HG02938 (cell line): ENCODE results near the gene PDE5A.

Experiments used
- ATAC-seq: cut with Tn5 transposase; IDR thresholded peaks from one replicate; pipeline ENCODE4 v1.9.1; 2021; ENCODE audit warnings: mild to moderate bottlenecking, moderate library complexity; ENCODE audit not compliant: unreplicated experiment

PDE5A gene

DNA sequence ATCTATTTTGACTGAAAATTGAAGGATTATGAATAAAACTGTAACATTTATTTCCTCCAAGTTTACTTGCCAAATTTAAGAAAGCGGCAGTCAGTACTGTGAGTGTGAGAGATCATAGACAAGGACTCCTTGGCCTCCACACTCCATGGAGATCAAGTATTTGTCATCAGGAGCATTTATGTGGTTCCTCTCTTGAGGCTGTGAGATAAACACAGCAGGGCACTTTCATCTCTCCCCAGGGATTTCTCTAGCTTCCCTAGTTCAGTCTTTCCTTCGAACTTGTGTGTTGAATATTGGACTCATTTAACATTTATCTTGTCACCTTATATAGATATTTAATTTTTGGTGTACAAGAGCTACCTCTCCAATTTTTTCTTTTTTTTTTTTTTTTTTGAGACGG lies 40.8 kb downstream of the PDE5A start:
- ATAC-seq, result no peak

DNA sequence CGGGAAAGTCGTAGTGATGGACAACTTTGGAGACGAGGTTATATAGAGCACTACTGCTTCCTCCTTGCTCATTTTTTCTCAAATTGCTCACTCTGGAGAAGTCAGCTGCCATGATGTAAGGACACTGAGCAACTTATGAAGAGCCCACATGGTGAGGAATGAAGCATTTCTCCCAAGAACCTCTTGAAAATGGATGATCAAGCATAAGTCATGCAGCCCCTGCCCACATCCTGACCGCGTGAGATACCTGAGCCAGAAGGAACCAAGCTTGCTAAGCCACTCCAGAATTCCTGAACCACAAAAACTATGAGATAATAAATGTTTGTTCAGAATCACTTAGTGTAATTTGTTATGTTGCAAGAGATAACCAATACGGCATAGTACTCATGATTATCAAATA lies 42.8 kb downstream of the PDE5A start:
- ATAC-seq, result no peak

DNA sequence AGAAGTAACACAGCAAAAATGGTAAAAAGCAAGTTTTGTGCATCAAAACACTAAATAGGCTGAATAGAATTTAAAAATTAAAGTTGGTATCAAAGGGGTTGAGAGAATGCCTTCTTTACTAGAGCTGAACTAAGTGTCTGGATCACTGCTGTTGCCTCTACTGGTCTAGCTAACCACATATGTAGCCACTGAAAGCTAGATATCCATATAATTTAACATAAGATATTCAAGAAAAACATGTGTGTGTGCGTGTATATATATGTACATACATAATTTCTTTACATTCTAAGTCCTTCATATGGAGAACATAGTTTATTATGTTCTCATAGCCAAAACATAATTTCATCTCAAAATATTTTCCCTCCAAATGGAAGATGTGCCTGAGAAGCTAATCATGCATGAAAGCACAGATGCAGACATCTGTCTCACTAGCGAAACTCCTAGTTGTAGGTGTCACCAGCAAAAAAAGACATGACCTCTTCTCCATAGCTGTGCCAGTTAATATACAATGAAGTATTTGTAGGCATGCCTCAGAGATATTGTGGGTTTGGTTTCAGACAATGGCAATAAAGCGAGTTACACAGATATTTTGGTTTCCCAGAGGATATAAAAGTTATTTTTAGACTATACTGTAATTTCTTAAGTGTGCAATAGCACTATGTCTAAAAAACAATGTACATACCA lies 47.3 kb downstream of the PDE5A start:
- no peak for ATAC-seq

DNA sequence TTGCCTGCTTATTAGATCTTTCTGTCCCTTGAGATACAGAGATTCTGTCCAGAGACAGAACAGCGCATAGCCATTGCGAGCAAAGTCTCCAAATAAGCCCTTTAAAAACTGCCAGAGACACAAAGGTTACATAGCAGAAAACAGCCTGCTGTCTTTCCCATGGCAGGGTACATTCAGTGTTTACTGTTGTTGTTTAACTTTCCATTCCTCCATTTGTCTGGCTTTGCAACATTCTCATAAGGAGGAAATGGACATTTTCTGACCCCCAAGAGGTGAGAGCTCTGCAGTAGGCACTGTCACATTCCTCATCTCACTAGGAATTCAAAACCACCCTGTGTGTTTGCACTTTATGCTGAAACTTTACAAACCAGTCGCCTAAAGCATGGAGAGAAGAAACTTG lies 48.3 kb downstream of the PDE5A start:
- ATAC-seq, result no peak

DNA sequence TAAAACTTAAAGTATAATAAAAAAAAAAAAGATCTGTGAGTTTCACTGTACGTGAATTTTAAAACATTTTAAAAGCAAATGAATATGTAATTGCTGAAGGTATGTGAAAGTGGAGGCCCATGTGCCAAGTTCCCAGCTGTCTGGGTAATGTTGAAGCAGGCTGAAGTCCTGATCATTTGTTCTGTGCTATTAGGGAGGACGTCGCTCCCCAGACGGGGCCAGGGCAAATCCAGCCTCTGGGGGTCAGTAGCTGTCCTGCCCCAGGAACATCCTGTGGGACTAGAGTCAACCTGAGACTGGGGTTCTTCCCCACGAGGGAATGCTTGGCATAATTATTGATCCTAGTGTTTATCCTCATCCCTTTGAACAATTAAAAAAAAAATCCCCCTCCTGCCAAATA lies 48.8 kb downstream of the PDE5A start:
- no peak for ATAC-seq

DNA sequence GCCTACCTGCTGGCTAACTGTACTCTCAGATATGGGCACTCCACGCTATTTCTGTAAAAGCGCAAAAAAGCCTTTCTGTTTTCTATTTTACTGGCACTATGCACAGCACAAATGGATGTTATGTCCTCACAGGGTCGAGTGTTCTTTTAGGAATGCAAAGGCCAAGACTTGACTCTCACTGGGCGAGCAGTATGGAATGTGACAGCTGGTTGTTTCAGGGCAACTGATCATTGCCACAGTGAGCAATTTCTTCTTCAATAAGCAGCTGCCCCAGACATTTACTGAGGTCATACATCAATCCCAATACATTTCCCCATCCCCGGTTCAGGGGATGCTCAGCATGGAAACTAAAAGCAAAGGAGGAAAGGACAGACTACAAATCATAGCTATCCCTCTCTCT lies 58.2 kb downstream of the PDE5A start:
- ATAC-seq, result no peak

DNA sequence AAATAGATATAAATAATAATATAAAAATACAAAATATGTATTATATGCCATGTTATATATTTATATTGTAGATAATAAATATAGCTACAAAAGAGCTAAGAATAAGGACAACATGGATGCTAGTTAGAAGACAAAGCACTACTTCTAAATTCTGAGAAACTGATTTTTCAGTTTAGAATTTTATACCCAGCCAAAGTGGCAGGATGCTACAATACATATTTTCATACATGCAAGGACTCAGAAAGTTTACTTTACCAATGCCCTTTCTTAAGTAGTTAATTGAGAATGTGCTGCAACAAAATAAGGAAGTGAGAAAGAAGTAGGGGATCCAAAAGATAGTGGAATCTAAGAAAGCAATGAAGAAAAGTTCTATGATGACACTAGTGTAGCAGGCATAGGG lies 64.5 kb downstream of the PDE5A start:
- no peak for ATAC-seq

DNA sequence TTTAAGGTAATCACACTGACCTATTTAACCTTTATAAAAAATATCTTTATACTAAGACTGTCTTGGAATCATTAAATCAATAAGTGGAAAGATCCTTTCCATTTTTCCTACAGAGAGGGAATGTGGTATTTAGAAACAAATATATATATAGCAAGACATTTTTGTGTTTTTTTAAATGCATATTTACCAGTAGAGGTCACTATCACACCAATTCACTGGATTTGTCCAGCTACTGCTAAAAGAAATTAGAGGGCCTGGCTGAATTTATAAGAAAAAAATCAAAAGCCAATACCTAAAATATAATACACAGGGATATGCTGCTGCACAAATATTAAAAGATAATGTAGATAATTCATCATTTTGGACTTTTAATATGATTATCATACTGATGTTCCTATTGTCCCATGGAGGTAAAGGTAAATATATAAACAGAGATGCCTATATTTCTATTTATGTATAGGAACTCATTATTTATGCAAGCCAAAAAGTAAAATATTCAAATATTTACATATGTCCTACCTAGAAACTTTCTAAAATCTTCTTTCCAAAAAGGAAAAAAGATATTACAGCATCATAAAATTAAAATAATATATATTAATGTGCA lies 69.5 kb downstream of the PDE5A start:
- ATAC-seq, result no peak

DNA sequence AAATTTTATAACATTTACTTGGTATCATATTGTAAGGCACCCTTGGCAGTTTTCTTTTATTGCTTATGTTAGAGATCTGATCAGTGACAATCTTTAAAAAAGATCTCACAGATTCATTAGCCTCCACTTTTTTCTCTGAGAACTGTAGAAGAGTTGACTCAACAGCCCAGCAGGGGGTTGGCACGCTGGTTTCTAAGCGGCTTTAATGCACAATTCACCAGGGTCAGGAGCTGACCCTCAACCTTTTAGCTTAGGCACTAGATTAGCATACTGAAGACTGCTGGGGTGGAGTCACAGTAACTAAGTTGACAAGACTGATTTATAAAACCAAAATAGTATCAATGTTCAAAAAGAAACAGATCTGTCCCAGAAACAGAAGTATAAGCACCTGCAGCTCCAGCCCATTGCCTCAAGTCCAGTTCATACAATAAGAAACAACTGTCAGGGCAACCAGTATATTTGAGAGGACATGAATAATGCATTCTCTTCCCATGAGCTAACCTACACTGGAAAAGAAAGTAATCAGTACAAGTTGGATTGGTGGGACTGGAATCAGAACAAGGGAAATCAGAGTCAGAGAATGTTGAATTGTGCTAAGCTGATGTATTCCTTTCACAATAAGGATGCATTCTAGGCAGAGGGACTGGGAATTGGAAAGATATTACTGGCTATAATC lies 77.6 kb downstream of the PDE5A start:
- no peak for ATAC-seq

DNA sequence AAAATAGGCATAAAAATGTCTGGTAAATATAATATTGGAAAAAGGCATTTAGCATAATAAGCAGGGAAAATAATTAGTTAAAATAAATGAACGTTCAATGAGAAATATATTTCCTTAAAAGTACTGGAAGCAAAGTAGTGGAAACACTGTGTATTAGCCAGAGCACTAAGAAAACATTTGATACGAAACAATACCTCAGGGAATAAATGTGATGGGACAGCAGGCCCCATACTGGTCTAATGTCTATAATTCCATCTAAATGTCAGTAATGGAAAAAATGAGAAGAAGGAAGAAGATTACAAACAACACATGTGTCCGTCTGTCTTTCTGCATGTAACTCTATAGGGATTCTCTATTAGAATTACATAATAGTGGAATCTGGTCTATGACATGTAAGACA lies 79.0 kb downstream of the PDE5A start:
- ATAC-seq, result no peak

GRCh38 chr4:119543779-119544178 lies 84.8 kb downstream of the PDE5A start:
- ATAC-seq, result no peak

- ATAC-seq, result no peak
These were observed 85.4 kb downstream of the PDE5A start for GRCh38 chr4:119543187-119543586.

DNA sequence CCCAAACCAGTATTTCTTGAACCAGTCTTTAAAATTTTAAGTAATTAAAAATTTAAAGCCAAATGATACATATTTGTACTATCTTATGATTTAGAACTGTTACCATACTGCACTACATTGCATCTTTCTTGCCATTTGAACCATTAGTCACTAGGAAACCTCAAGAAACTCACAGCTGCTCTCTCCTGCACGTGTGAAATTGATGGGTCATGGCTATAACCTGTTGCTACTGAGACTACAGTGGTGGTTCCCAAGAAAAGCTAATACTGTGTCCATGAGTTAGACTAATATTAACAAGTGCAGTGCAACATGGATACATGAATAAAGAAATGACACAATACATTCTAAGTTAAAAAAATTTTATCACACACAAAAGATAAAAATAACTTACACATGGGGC lies 88.4 kb downstream of the PDE5A start:
- ATAC-seq, result no peak

GRCh38 chr4:119537586-119537985 lies 91.0 kb downstream of the PDE5A start:
- ATAC-seq, result no peak

- ATAC-seq, result no peak
These were observed 91.8 kb downstream of the PDE5A start for GRCh38 chr4:119536572-119537528.

- no peak for ATAC-seq
These were observed 96.3 kb downstream of the PDE5A start for GRCh38 chr4:119532319-119532718.

GRCh38 chr4:119529788-119530187 lies 98.8 kb downstream of the PDE5A start:
- ATAC-seq, result no peak

DNA sequence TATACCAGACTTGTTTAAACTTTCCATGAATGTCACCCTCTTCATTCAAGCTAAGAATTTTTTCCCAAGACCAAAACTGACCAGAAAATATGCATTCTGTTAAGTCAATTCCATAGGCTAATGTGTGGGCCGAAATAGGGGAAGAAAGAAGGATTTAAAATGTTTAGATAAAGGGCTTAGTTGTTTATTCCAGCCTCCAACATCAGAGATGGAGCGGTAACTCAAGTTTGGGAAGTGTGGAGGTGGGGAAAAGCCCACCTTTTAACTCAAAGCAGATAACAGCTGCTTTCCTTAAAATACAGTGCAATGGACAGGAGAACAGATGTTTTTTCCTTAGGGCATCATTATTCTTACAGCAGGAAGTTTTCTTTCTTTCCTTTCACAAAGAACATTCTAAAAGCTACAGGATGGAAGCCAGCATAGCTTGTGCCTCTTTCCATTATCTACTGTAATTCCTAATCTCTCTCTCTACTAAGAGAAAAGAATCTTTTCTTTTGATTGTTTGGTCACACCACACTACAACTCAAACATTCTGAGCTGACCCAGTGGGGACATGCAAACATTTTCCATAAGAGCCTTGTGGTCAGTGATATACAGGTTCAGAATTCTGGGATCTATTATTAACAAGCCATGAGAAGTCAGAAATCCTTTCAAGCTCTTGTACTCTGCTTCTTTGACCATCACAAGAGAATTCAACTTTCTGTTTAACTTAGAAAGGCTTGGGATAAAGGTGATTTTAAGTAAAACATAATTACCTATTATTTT lies 101.6 kb downstream of the PDE5A start:
- no peak for ATAC-seq

DNA sequence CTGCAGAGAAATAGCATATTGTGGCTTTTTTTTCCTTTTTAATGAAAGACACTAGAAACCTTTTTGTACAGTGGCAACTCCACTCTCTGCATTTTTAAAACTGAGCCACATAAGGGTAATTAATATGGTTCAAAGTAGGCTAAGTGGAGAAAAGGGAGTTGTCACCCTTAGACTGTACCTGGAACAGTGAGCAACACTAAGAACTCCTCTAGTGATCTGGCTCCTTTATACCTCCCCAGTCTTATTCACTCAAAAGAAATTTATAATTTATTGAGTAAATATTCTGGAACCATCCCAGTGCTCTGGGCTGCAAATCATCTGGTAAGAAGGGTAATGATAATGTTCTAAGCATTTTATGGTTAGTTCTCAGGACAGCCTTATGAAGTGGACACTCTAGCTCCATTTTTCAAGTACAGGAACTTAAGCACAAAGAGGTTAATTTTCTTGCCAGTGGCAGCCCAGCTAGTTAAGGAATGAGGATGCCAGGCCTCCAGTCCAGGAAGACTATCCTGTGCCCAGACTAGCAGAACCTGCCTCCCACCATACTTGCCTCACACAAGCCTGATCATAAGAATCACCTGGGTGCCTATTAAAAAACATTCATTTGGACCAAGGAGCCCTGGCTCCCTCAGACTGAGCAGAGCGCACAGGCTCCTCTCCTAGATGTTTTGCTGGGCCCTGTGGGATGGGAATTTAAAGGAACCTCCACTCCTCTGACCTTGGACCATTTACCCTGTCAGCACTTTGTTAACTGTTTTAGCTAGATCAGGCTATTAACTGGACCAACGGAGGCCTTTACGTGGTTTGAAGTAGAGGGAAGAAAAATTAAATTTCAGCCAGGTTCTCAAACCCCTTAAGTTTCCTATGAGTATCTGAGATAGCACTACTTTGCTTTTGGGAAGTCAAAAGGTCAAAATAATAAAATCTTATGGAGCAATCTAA lies 102.6 kb downstream of the PDE5A start:
- no peak for ATAC-seq
